NCI-H524 treated with DMSO at 0.1 percent for 48 hours (cell line): ENCODE measurements around the gene FAAP100.
A peak's percentile ranks its signal among the peaks of the same experiment; 100 is the strongest.

Experiments
- DNase-seq: peaks from one replicate; lab custom pipeline; 2025; lab: John Stamatoyannopoulos, UW

FAAP100 gene

DNA sequence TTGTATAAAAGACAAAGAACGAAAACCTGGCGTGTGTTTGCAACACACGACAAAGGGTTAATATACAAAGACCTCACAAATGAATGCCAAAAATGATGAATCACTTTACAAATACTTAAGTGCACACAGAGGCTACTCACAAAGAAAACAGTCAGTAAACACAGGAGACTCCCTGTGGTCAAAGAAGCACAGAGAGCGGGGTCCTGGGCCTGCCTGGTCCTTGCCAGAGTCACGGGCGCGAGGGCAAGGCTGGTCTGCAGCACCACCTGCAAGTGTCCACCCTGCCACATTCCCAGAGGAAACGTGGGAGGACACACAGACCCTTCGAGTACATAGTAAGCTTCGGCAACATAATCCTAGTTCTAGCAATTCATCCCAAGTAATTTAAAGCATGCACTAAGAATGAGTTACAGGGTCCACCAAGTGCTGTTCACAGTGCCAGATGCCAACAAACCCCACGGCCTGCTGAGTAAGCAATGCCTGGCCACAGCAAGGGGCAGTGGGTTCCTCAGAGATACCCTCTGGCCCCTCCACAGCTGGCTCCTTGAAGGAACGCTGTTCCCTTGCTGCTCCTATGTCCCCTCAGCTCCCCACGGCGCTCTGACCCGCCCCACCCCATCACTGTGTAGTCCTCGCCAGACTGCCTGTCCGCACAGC is 24.6 kb upstream of the FAAP100 start:
- DNase-seq = no peak

- DNase-seq = no peak
Observed at GRCh38 chr17:81575836-81576235, 23.7 kb upstream of the FAAP100 start.

- no peak for DNase-seq
Observed at GRCh38 chr17:81574643-81574956, 22.4 kb upstream of the FAAP100 start.

DNA sequence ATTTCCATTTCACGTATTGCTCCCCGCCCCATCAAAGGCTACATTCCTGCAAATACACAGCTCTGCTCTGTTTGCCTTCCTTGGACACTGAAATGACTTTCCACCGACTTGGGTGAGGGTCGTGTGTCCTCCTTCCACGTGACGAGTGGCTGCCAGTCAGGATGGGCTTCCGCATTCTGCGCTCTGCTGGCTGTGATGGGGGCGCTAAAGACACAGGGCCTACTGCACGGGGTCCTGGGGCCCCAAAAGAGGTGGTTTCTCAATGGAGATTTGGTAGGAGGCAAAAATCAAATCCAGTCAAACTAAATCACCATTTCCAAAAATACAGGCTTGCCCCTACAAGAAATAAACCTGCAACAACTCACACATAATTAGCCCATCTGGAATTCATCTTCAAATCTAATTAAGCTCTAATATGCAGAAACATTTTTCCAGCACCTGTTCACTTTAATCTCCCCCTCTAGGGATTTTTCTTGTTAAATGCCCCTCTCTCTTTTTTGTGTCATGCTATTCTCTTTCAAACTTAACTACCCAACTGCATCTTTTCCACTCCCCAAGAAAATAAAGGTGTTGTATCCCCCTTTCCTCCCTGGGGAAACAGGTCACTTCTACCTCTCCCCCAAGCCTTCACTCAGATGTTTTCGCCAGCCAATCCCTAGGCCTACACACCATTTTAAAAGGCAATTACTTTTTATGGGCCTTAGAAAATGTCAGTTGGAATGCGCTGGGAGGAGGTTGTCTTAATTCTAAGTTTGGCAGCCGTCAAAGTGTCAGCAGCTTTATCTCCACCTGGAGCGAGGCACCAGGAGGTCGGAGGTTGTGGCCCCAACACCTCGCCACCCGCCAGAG is 21.9 kb upstream of the FAAP100 start:
- DNase-seq = peak; percentile 92

DNA sequence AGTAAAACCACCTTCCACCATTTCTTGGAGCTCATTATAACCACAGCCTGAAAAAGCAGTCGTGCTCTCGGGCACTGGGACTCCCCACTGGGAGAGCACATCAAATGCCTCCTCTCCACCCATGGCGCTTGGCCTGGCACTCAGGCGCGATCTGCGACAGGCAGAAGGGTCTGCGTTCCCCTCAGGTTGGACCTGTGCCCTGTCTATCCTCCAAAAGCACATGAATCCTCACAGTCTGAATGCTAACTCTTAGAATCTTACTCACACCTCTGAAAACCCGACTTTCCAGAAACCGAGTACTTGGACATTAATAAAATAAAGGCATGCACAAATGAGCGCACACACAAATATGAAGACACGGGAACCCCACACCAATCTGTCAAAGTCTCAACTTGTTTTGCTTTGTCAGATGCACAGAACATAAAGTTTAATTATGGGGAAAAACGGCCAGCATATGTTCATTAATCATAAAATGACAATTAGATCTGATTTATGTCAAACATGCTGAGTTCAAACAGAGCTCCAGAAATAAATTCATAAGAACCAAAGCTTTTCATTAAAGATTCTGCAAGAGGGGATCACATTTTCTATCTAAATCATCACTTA is 20.5 kb upstream of the FAAP100 start:
- no peak for DNase-seq

GRCh38 chr17:81570964-81571363 is 18.8 kb upstream of the FAAP100 start:
- no peak for DNase-seq

GRCh38 chr17:81569986-81570514 is 17.9 kb upstream of the FAAP100 start:
- no peak for DNase-seq

DNA sequence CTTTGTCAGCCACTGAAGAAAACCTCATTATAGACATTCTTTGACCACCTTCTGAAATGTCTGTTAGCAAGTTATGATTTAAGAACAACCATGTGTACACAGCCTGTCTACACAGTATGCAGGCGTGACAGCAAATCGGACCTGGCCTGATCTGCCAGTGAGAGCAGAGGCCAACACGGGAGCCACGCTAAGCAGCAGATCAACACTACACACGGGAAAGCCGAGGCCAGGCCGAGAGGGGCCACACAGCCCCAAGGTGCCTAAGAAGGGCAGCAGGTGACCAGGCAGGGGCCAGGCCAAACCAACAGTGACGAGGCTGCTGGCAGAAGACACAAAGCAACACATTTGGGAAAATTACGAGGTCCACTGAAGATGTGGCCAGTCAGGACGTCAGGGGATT is 16.3 kb upstream of the FAAP100 start:
- no peak for DNase-seq

GRCh38 chr17:81567191-81567590 is 15.0 kb upstream of the FAAP100 start:
- DNase-seq = no peak

DNA sequence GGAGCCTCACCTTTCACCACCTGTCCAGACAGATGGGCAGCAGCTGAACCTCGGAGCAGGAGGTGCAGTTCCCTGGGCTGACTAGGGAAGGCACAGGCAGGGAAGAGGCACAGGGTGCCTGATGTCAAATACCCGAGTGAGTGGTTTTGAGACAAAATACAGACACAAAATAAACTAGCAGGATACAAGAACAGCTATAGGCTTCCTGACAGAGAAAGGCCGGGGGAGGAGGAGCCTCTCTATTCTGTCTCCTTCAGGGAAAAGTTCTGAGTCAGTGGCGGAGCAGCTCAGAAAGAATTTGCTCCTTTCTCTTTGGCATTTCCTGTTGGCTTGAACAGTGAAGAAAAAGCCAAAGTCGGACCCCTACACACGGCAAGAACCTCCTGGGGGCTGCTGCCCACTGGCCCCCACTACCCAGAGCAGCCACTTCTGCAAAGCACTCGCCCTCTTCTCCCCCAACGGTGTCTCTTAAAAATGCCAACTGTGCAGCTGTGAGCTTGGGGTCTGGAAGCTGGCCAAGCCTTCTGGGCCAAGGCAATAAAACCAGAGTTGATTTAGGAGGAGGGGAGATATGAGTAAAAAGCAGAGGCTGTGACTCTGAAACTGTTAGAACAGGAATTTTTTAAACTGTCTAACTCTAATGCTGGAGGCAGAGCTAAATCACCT is 14.4 kb upstream of the FAAP100 start:
- peak; percentile 68 for DNase-seq

DNA sequence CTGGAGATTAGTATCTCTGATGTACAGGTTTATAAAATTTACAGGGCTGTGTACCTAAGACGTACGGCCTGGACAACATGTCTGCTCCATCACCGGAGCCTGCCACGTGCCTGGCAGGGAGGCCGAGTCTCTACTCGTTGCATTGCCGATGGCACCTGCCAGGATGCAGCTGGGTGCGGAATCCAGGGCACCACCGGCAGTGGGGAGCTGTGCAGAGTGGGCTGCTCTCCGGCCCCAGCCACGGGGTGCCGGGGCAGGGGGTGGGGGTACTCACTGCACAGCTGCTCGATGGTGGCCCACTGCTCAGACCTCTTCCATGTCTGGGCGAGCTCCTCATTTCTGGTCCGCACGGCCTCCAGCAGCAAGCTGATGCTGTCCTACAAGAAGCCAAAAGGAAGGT is 13.1 kb upstream of the FAAP100 start:
- no peak for DNase-seq

GRCh38 chr17:81564778-81565177 is 12.6 kb upstream of the FAAP100 start:
- DNase-seq = no peak

DNA sequence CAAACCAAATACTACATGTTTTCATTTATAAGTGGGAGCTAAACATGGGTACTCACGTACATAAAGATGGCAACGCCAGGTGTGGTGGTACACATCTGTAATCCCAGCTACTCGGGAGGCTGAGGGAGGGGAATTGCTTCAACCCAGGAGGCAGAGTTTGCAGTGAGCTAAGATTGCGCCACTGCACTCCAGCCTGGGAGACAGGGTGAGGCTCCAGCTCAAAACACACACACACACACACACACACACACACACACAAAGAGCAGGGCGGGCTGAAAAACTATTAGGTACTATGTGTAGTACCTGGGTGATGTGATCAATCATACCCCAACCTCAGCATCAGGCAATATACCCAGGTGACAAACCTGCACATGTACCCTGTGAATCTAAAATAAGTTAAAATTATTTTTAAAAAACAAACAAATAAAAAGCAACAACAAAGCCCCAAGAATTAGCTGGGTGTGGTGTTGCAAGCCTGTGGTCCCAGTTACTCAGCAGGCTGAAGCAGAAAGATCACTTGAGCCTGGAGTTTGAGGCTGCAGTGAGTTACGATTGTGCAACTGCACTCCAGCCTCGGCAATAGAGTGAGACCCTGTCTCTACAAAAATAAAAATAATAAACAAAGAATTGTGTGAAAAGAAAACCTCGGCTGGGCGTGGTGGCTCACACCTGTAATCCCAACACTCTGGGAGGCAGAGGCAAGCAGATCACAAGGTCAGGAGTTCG is 11.9 kb upstream of the FAAP100 start:
- no peak for DNase-seq

DNA sequence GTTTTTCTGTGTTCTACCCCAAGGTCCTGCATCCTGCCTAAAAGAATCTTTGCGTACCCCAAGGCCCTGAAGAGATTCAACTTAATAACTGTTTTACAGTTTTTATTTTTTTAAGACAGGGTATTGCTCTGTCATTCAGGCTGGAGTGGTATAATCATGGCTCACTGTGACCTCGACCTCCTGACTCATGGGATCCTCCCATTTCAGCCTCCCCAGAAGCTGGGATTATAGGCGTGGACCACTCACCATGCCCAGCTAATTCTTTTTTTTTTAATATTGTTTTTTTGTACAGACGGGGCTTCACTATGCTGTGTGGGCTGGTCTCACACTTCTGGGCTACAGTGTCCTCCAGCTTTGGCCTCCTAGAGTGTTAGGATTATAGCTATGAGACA is 9.3 kb upstream of the FAAP100 start:
- no peak for DNase-seq

- DNase-seq = no peak
Observed at GRCh38 chr17:81558941-81559806, 7.0 kb upstream of the FAAP100 start.

DNA sequence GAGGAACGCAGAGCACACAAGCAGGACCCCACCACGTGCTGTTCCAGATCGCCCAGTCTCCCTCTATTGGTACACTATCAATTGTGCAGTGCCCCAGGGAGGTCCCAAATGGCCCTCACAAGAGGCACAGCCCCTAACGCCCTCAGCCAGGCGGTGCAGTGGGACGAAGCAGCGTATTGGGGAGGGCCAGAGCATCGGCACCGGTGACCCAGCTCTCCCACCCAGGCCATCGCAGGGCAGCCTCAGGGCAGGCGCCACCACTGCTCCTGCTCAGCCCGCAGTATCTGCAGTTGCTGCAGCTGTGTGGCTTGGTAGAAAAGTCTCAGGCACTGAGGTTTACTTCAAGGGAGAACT is 5.9 kb upstream of the FAAP100 start:
- no peak for DNase-seq

DNA sequence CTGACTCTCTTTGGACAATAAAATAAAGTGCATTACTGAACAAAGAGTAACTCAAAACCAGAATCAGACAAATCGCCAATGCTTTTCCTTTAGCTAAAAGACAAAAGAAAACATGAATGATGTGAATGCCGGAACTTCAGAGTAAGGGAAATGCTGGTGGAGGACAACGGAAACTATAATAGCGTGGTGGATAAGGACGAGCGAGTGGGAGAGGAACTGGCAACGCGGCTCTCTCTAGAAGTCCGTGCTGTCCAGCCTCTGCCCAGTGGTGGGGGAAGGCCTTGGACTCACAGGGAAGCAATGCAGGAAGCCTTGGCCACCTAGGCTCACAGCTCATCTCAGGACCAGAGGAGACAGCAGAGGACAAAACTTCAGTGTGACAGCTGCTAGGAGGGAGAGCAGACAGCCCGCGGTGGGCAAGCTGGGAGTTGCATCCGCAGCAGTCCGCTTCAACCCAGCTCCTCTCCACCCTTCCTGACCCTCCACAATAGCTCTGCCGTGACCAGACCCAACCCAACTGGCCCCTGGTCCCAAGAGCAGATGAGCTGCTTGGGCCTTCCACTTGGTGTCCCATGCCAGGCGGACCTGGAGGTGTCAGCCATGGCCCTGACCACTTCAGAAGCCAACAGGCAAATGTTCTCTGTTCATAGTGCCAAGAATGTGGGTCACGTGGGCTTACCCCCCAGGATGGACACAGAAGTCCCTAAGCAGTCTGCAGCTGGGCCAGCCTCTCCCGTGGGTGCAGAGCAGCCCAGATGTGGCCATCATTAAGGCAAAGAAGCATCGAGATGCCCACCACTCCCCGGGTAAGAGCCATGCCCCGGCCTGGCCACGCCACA is 5.3 kb upstream of the FAAP100 start:
- no peak for DNase-seq

DNA sequence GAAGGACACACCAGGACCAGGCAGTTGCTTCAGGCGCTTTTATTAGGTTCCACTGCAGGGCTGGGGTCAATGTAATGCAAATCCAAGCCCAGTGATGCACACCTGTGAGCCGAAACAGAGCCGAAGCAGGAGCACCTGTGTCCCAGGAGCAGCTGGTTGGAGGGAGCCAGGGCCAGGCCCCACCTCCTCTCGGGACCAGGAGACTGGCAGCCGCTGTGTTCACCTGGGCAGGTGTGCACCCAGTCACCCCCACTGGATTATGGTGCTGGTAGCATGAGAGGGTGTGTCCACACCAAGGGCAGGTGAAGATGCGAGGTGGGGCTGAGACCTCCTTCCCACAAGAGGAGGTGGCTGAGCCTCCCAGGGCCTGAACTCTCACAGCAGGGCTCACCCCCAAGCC is 4.7 kb upstream of the FAAP100 start:
- no peak for DNase-seq

GRCh38 chr17:81556175-81556691 is 4.1 kb upstream of the FAAP100 start:
- no peak for DNase-seq

GRCh38 chr17:81553616-81554181 is 1.5 kb upstream of the FAAP100 start:
- no peak for DNase-seq
